Panc1 (cell line): Measurements from ENCODE around the gene TBC1D32.
"Not testable (repeated sequence)": the region's sequence is repeated elsewhere in the genome, so short reads cannot be mapped to it uniquely, and the experiment has no call there.

Experiments
- POLR2AphosphoS5 ChIP-seq: IDR thresholded peaks from 2 replicates; pipeline ENCODE4 v1.6.1; 2012; ENCODE audit warnings: mild to moderate bottlenecking, low read depth, low read length, moderate library complexity
- SIN3A ChIP-seq: IDR thresholded peaks from 2 replicates; pipeline ENCODE4 v1.6.1; 2012; ENCODE audit warnings: low read depth, mild to moderate bottlenecking, low read length, moderate library complexity, borderline replicate concordance; ENCODE audit not compliant: insufficient read depth
- TCF7L2 ChIP-seq: IDR thresholded peaks from 2 replicates; pipeline ENCODE4 v1.6.1; 2011; ENCODE audit warnings: mild to moderate bottlenecking, low read depth, low read length, inconsistent platforms
- TF ChIP-seq, protein P1 (sequence below): fragments of 450-650 bp; IDR thresholded peaks from 2 replicates; pipeline ENCODE4 v1.5.1; 2017; ENCODE audit warnings: mild to moderate bottlenecking
- TF ChIP-seq, protein P2 (sequence below), 2 experiments: IDR thresholded peaks; 2 replicates each; pipeline ENCODE4 v1.6.1; 2011 to 2012; ENCODE audit warnings: low read depth in 2 of 2, control low read depth in 1 of 2, low read length in 1 of 2, mild to moderate bottlenecking in 1 of 2, moderate library complexity in 1 of 2; ENCODE audit not compliant: insufficient read depth in 1 of 2

GRCh38 chr6:121301156-121301555 lies 33.1 kb downstream of the TBC1D32 start:
- TF ChIP-seq, protein P1, sequence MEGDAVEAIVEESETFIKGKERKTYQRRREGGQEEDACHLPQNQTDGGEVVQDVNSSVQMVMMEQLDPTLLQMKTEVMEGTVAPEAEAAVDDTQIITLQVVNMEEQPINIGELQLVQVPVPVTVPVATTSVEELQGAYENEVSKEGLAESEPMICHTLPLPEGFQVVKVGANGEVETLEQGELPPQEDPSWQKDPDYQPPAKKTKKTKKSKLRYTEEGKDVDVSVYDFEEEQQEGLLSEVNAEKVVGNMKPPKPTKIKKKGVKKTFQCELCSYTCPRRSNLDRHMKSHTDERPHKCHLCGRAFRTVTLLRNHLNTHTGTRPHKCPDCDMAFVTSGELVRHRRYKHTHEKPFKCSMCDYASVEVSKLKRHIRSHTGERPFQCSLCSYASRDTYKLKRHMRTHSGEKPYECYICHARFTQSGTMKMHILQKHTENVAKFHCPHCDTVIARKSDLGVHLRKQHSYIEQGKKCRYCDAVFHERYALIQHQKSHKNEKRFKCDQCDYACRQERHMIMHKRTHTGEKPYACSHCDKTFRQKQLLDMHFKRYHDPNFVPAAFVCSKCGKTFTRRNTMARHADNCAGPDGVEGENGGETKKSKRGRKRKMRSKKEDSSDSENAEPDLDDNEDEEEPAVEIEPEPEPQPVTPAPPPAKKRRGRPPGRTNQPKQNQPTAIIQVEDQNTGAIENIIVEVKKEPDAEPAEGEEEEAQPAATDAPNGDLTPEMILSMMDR = not testable (repeated sequence)
- not testable (repeated sequence) for TF ChIP-seq POLR2AphosphoS5, SIN3A, TCF7L2
- TF ChIP-seq, protein P2, sequence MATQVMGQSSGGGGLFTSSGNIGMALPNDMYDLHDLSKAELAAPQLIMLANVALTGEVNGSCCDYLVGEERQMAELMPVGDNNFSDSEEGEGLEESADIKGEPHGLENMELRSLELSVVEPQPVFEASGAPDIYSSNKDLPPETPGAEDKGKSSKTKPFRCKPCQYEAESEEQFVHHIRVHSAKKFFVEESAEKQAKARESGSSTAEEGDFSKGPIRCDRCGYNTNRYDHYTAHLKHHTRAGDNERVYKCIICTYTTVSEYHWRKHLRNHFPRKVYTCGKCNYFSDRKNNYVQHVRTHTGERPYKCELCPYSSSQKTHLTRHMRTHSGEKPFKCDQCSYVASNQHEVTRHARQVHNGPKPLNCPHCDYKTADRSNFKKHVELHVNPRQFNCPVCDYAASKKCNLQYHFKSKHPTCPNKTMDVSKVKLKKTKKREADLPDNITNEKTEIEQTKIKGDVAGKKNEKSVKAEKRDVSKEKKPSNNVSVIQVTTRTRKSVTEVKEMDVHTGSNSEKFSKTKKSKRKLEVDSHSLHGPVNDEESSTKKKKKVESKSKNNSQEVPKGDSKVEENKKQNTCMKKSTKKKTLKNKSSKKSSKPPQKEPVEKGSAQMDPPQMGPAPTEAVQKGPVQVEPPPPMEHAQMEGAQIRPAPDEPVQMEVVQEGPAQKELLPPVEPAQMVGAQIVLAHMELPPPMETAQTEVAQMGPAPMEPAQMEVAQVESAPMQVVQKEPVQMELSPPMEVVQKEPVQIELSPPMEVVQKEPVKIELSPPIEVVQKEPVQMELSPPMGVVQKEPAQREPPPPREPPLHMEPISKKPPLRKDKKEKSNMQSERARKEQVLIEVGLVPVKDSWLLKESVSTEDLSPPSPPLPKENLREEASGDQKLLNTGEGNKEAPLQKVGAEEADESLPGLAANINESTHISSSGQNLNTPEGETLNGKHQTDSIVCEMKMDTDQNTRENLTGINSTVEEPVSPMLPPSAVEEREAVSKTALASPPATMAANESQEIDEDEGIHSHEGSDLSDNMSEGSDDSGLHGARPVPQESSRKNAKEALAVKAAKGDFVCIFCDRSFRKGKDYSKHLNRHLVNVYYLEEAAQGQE (IDR thresholded peaks at IDR 0.05; ENCODE audit: insufficient read depth in 1 of 2, low read depth in 2 of 2, low read length in 1 of 2) = not testable (repeated sequence)
